Kidney epithelial cell (primary cell): Measurements from ENCODE around the gene RARRES1. TPM values are rescaled to one million over a fixed set of nuclear protein-coding genes. Genes with fewer than 3 reads are reported as not detected.

Source experiments
- DNase-seq: peaks from one replicate; pipeline ENCODE4 v3.0.0-alpha.2; 2010; ENCODE audit warnings: low read depth
- H3K27me3 ChIP-seq: 2 replicates; pipeline ENCODE4 v1.6.0; 2011; ENCODE audit warnings: low read length; ENCODE audit not compliant: control insufficient read depth, insufficient read depth
- H3K36me3 ChIP-seq: 2 replicates; pipeline ENCODE4 v1.5.1; 2011; ENCODE audit warnings: low read length; ENCODE audit not compliant: control insufficient read depth, insufficient read depth
- H3K4me3 ChIP-seq: 2 replicates; pipeline ENCODE4 v1.5.1; 2011; ENCODE audit warnings: low read depth, mild to moderate bottlenecking, control low read depth, low read length
- CTCF ChIP-seq: IDR thresholded peaks from 2 replicates; pipeline ENCODE4 v1.5.1; 2011; ENCODE audit warnings: mild to moderate bottlenecking, moderate library complexity, low read length, control low read depth, inconsistent platforms; ENCODE audit not compliant: insufficient read depth, poor library complexity, severe bottlenecking
- total RNA-seq: library from RNA; depleted of rRNA; stranded (reverse); fragments of >200 nt; gene quantifications from 2 replicates; pipeline ENCODE4 v1.2.3, GENCODE V29; 2015

Gene RARRES1
- total RNA-seq, 1 donor from 2014 or later, result 5.3 TPM

DNA sequence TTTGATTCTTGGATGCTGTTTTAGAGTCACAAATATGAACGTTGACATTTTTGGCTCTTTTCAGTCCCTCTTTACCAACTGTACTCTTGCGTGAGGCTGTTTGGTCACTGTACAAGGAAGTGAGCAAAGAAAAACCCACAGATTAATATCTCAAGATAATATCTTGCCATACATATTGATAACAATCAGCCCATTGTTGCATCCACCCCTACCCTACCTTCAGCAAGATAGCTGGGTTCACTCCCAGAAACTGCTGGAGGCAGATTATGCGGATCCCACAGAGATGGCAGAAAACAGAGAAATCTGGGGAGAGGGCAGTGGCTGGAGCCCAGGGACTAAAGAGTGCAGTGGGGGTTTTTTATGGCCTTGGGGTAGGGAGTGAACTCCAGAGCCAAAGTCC is 39.7 kb upstream of the RARRES1 start:
- Histone ChIP-seq H3K36me3 (no peaks in the 10 kb centered on the region), H3K4me3 (no peak overlapping the region), H3K27me3 (no peaks in the 10 kb centered on the region)
- DNase-seq, result no peak
- TF ChIP-seq CTCF, result no peak

DNA sequence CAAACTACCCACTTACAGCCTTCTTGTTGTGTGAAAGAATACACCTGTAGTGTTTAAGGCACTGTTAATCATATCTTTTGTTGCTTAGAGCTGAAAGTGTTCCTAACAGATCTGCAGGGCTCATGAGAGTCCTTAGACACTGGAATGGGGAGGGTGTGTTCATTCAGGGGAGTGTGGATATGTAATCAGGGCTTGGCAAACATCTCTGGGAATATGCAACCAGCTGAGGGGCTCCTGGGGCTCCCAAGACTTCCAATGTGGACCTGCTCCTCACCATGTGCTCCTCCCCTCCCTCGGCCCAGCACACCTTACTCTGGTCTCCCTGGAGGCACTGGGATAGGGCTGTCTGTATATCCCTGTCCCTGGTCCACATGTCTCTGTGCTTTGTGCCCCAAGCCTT is 39.3 kb upstream of the RARRES1 start:
- no peak for TF ChIP-seq CTCF
- no peak overlapping the region for H3K4me3 ChIP-seq
- no peaks in the 10 kb centered on the region for H3K36me3 ChIP-seq
- no peak for DNase-seq
- H3K27me3 ChIP-seq, result no peaks in the 10 kb centered on the region

- TF ChIP-seq CTCF, result no peak
- no peaks in the 10 kb centered on the region for H3K27me3 ChIP-seq
- no peak for DNase-seq
- no peak overlapping the region for H3K4me3 ChIP-seq
- H3K36me3 ChIP-seq, result no peaks in the 10 kb centered on the region
These were observed 38.6 kb upstream of the RARRES1 start for GRCh38 chr3:158770741-158771350.

DNA sequence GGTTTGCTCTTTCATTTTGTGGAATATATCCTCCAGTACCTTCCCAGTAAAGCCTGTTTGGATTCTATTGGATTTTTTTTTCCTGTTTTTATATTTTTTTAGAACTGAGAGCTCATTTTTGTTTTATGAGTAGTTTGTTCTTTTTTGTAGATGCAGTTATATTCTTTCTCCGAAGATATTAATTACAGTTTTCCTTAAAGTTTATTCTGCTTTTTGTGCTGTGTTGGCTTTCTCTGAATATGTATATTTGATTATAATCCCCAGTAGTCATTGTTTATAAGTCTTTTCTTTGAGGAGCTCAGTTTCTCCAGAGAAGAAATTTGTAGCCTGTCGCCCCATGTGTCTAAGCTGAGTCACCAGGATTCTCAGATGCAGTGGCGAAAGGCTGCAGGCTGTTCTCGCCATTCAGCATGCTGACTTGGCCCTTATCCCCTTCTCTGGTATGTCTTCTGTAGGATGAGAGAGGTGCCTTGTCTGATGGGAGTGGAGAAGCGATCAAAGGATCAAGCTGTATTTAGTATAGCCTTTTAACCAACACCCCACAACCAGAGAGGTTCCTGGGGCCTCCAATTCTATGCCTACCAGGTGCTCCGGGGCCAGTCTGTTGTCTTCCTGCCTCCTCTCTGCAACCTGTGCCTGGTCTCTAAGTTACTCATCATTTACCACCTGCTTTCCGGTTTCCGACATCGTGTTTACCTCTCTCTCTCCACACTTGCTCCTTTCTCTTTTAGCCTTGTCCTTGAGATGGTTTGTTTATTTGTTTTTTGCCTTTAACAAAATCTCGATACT is 37.9 kb upstream of the RARRES1 start:
- no peaks in the 10 kb centered on the region for H3K27me3 ChIP-seq
- DNase-seq, result no peak
- no peak for TF ChIP-seq CTCF
- H3K36me3 ChIP-seq, result no peaks in the 10 kb centered on the region
- no peak overlapping the region for H3K4me3 ChIP-seq

DNA sequence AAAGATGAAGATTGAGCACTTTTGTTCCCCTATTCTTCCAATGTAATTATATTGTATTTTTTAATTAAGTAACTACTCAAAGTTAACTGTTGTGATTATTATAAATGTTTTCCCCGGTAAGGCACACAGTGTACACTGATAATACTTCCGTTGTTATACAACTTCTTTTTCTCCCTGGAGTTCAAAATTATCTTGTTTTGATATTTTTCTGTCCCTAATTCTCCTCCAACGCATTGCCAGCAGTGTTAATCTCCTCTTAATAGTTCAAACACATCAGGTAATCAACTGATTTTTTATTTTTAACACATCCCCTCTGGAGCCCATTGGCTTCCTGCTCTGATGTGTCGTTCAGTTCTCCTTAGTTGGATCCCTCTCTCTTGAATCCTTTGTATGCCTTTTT is 37.3 kb upstream of the RARRES1 start:
- Histone ChIP-seq H3K4me3 (no peak overlapping the region), H3K27me3 (no peaks in the 10 kb centered on the region), H3K36me3 (no peaks in the 10 kb centered on the region)
- no peak for TF ChIP-seq CTCF
- no peak for DNase-seq

DNA sequence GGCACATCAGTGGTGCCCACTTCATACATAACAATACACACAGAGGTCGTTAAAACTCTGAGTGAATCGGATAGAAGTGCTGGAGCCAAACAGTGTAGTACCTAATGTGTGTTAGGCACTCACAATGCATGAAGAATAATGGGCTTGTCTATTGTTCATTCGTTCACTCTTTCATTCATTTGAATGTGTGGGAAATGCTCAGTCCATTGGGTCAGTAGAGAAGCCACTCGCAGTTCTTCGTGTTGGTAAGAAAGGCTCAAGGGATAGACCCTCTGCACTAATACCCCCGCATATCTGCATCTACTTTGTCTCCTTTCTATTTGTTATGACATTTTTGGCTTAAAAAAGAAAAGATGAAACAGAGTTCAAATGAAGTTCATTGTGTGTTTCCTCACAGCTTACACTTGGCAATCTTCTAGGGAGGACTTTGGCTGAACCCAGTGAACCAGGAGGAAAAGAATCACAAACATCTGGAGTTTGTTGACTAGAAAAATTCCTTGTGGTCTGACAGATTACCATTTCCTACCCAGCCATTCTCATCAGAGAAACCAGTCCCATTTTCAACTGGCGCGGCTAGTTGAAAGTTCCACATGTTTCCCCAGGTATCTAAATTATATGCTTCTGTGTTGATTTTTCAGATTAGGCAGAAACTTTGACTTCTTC is 36.8 kb upstream of the RARRES1 start:
- Histone ChIP-seq H3K36me3 (no peaks in the 10 kb centered on the region), H3K4me3 (no peak overlapping the region), H3K27me3 (no peaks in the 10 kb centered on the region)
- TF ChIP-seq CTCF, result no peak
- peak; percentile 86 for DNase-seq
